ENCODE results near the gene BBIP1. TPM values are rescaled to one million over a fixed set of nuclear protein-coding genes. Genes with fewer than 3 reads are reported as not detected.

The BBIP1 gene
- total and polyA plus RNA-seq, 2 experiments from 2014 or later = 14.8 to 56.5 TPM

DNA sequence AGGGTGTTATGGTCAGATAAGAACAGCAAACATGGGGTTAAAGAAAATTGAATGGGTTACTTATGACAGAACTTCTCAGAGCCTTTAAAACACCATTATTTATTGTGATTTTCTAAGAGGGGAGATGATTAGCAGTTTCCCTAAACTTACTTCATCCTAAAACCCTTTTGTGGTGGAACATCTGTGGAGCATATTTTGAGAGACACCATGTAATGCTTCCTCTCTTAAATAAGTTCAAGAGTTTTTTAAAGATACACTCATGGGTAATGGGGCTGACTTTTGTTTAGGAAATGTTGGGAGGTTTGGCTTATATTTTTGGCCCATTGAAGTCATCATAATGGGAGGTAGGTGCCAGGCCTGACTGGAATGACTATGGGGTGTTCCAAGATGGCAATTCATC, 55.6 kb downstream of the BBIP1 start:
- Histone ChIP-seq H4K20me1 (replicated peaks; ENCODE audit: insufficient read depth) (no peaks in the 10 kb centered on the region), H3K27ac (ENCODE audit: low read depth) (no peak overlapping the region), H3F3A (replicated peaks; ENCODE audit: low read depth) (no peaks in the 10 kb centered on the region), H2AFZ (no peak overlapping the region), H3K4me2 (no peak overlapping the region), H3K4me3 (no peak overlapping the region), H3K79me2 (replicated peaks; ENCODE audit: insufficient read depth) (no peaks in the 10 kb centered on the region), H3K36me3 (ENCODE audit: insufficient read depth) (no peaks in the 10 kb centered on the region), H3K27me3 (ENCODE audit: insufficient read depth) (no peaks in the 10 kb centered on the region), H3K9me2 (ENCODE audit: insufficient read depth) (peaks cover 2% of the 10 kb centered on the region), H3K4me1 (ENCODE audit: insufficient read depth) (no peaks in the 10 kb centered on the region)
- H3K9me3 Mint-ChIP-seq = no peaks in the 10 kb centered on the region
- DNase-seq (ENCODE audit: low spot score) (no peak), ATAC-seq (no peak)
- H3K4me3 Mint-ChIP-seq = no peak overlapping the region
- H3K27me3 Mint-ChIP-seq (ENCODE audit: insufficient read depth, low read depth, poor library complexity) = peaks cover 4% of the 10 kb centered on the region
- H3K27ac Mint-ChIP-seq = no peak overlapping the region
- TF ChIP-seq NANOG (IDR thresholded peaks at IDR 0.05; ENCODE audit: borderline replicate concordance) = no peak
- TF ChIP-seq STAT1 (IDR thresholded peaks at IDR 0.05; ENCODE audit: unreplicated experiment) = no peak
- TF ChIP-seq, protein P1, sequence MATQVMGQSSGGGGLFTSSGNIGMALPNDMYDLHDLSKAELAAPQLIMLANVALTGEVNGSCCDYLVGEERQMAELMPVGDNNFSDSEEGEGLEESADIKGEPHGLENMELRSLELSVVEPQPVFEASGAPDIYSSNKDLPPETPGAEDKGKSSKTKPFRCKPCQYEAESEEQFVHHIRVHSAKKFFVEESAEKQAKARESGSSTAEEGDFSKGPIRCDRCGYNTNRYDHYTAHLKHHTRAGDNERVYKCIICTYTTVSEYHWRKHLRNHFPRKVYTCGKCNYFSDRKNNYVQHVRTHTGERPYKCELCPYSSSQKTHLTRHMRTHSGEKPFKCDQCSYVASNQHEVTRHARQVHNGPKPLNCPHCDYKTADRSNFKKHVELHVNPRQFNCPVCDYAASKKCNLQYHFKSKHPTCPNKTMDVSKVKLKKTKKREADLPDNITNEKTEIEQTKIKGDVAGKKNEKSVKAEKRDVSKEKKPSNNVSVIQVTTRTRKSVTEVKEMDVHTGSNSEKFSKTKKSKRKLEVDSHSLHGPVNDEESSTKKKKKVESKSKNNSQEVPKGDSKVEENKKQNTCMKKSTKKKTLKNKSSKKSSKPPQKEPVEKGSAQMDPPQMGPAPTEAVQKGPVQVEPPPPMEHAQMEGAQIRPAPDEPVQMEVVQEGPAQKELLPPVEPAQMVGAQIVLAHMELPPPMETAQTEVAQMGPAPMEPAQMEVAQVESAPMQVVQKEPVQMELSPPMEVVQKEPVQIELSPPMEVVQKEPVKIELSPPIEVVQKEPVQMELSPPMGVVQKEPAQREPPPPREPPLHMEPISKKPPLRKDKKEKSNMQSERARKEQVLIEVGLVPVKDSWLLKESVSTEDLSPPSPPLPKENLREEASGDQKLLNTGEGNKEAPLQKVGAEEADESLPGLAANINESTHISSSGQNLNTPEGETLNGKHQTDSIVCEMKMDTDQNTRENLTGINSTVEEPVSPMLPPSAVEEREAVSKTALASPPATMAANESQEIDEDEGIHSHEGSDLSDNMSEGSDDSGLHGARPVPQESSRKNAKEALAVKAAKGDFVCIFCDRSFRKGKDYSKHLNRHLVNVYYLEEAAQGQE (IDR thresholded peaks at IDR 0.05; ENCODE audit: unreplicated experiment) = no peak
- no peak for TF ChIP-seq ZNF114 (CRISPR knock-in tag; IDR thresholded peaks at IDR 0.05)
- TF ChIP-seq, protein P2, sequence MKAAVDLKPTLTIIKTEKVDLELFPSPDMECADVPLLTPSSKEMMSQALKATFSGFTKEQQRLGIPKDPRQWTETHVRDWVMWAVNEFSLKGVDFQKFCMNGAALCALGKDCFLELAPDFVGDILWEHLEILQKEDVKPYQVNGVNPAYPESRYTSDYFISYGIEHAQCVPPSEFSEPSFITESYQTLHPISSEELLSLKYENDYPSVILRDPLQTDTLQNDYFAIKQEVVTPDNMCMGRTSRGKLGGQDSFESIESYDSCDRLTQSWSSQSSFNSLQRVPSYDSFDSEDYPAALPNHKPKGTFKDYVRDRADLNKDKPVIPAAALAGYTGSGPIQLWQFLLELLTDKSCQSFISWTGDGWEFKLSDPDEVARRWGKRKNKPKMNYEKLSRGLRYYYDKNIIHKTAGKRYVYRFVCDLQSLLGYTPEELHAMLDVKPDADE (IDR thresholded peaks at IDR 0.05) = no peak
- no peak for TF ChIP-seq CREB1 (CRISPR knock-in tag; IDR thresholded peaks at IDR 0.05; ENCODE audit: low read depth)
- TF ChIP-seq CTCF (conservative IDR thresholded peaks at IDR 0.05; ENCODE audit: low read depth in 2 of 2) = no peak
- TF ChIP-seq EZH2phosphoT487 (IDR thresholded peaks at IDR 0.05; ENCODE audit: unreplicated experiment) = no peak
- TF ChIP-seq, protein P3, sequence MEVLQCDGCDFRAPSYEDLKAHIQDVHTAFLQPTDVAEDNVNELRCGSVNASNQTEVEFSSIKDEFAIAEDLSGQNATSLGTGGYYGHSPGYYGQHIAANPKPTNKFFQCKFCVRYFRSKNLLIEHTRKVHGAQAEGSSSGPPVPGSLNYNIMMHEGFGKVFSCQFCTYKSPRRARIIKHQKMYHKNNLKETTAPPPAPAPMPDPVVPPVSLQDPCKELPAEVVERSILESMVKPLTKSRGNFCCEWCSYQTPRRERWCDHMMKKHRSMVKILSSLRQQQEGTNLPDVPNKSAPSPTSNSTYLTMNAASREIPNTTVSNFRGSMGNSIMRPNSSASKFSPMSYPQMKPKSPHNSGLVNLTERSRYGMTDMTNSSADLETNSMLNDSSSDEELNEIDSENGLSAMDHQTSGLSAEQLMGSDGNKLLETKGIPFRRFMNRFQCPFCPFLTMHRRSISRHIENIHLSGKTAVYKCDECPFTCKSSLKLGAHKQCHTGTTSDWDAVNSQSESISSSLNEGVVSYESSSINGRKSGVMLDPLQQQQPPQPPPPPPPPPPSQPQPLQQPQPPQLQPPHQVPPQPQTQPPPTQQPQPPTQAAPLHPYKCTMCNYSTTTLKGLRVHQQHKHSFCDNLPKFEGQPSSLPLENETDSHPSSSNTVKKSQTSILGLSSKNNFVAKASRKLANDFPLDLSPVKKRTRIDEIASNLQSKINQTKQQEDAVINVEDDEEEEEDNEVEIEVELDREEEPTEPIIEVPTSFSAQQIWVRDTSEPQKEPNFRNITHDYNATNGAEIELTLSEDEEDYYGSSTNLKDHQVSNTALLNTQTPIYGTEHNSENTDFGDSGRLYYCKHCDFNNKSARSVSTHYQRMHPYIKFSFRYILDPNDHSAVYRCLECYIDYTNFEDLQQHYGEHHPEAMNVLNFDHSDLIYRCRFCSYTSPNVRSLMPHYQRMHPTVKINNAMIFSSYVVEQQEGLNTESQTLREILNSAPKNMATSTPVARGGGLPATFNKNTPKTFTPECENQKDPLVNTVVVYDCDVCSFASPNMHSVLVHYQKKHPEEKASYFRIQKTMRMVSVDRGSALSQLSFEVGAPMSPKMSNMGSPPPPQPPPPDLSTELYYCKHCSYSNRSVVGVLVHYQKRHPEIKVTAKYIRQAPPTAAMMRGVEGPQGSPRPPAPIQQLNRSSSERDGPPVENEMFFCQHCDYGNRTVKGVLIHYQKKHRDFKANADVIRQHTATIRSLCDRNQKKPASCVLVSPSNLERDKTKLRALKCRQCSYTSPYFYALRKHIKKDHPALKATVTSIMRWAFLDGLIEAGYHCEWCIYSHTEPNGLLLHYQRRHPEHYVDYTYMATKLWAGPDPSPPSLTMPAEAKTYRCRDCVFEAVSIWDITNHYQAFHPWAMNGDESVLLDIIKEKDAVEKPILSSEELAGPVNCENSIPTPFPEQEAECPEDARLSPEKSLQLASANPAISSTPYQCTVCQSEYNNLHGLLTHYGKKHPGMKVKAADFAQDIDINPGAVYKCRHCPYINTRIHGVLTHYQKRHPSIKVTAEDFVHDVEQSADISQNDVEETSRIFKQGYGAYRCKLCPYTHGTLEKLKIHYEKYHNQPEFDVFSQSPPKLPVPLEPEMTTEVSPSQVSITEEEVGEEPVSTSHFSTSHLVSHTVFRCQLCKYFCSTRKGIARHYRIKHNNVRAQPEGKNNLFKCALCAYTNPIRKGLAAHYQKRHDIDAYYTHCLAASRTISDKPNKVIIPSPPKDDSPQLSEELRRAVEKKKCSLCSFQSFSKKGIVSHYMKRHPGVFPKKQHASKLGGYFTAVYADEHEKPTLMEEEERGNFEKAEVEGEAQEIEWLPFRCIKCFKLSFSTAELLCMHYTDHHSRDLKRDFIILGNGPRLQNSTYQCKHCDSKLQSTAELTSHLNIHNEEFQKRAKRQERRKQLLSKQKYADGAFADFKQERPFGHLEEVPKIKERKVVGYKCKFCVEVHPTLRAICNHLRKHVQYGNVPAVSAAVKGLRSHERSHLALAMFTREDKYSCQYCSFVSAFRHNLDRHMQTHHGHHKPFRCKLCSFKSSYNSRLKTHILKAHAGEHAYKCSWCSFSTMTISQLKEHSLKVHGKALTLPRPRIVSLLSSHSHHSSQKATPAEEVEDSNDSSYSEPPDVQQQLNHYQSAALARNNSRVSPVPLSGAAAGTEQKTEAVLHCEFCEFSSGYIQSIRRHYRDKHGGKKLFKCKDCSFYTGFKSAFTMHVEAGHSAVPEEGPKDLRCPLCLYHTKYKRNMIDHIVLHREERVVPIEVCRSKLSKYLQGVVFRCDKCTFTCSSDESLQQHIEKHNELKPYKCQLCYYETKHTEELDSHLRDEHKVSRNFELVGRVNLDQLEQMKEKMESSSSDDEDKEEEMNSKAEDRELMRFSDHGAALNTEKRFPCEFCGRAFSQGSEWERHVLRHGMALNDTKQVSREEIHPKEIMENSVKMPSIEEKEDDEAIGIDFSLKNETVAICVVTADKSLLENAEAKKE (CRISPR knock-in tag; IDR thresholded peaks at IDR 0.05) = no peak
- no peak for TF ChIP-seq POLR2AphosphoS5 (IDR thresholded peaks at IDR 0.05; ENCODE audit: low read depth)
- no peak for TF ChIP-seq EZH2 (IDR thresholded peaks at IDR 0.05; ENCODE audit: low read depth, unreplicated experiment)
- no peak for TF ChIP-seq JUNB (IDR thresholded peaks at IDR 0.05; ENCODE audit: unreplicated experiment)
- no peaks in the 10 kb centered on the region for H3K36me3 Mint-ChIP-seq (ENCODE audit: low read depth)
- peaks cover 17% of the 10 kb centered on the region for H3K4me1 Mint-ChIP-seq

Measured in GM23338 (cell line).